ENCODE results near the gene NOL9. TPM values are rescaled to one million over a fixed set of nuclear protein-coding genes. Genes with fewer than 3 reads are reported as not detected.

Gene NOL9
- total RNA-seq, 1 donor from 2014 or later: 14.2 TPM

- TF ChIP-seq CTCF (IDR thresholded peaks at IDR 0.05; ENCODE audit: insufficient read depth, low read length, severe bottlenecking): no peak
- FAIRE-seq (no peak), DNase-seq (ENCODE audit: low read depth) (no peak)
- peaks cover 2% of the 10 kb centered on the region for H3K27me3 ChIP-seq (ENCODE audit: control insufficient read depth, insufficient read depth, low read length)
- H3K36me3 ChIP-seq (ENCODE audit: control insufficient read depth, insufficient read depth, low read length): no peaks in the 10 kb centered on the region
- no peak overlapping the region for H3K4me3 ChIP-seq (ENCODE audit: low read depth, low read length)
Observed at GRCh38 chr1:6506210-6507036, 47.9 kb downstream of the NOL9 start.

GRCh38 chr1:6505367-6506209 lies 48.7 kb downstream of the NOL9 start:
- peaks cover 5% of the 10 kb centered on the region for H3K27me3 ChIP-seq (ENCODE audit: control insufficient read depth, insufficient read depth, low read length)
- DNase-seq (ENCODE audit: low read depth) (no peak), FAIRE-seq (peak; percentile 70)
- no peak for TF ChIP-seq CTCF (IDR thresholded peaks at IDR 0.05; ENCODE audit: insufficient read depth, low read length, severe bottlenecking)
- no peak overlapping the region for H3K4me3 ChIP-seq (ENCODE audit: low read depth, low read length)
- no peaks in the 10 kb centered on the region for H3K36me3 ChIP-seq (ENCODE audit: control insufficient read depth, insufficient read depth, low read length)

GRCh38 chr1:6504887-6505286 lies 49.4 kb downstream of the NOL9 start:
- Histone ChIP-seq H3K36me3 (ENCODE audit: control insufficient read depth, insufficient read depth, low read length) (no peaks in the 10 kb centered on the region), H3K4me3 (ENCODE audit: low read depth, low read length) (no peak overlapping the region), H3K27me3 (ENCODE audit: control insufficient read depth, insufficient read depth, low read length) (peaks cover 5% of the 10 kb centered on the region)
- no peak for TF ChIP-seq CTCF (IDR thresholded peaks at IDR 0.05; ENCODE audit: insufficient read depth, low read length, severe bottlenecking)
- DNase-seq (ENCODE audit: low read depth) (no peak), FAIRE-seq (no peak)

- H3K36me3 ChIP-seq (ENCODE audit: control insufficient read depth, insufficient read depth, low read length): no peaks in the 10 kb centered on the region
- FAIRE-seq: no peak
- peaks cover 5% of the 10 kb centered on the region for H3K27me3 ChIP-seq (ENCODE audit: control insufficient read depth, insufficient read depth, low read length)
- DNase-seq (ENCODE audit: low read depth): no peak
- no peak overlapping the region for H3K4me3 ChIP-seq (ENCODE audit: low read depth, low read length)
- TF ChIP-seq CTCF (IDR thresholded peaks at IDR 0.05; ENCODE audit: insufficient read depth, low read length, severe bottlenecking): no peak
Observed at GRCh38 chr1:6503884-6504602, 50.3 kb downstream of the NOL9 start.

- DNase-seq (ENCODE audit: low read depth) (no peak), FAIRE-seq (no peak)
- Histone ChIP-seq H3K27me3 (ENCODE audit: control insufficient read depth, insufficient read depth, low read length) (peaks cover 5% of the 10 kb centered on the region), H3K36me3 (ENCODE audit: control insufficient read depth, insufficient read depth, low read length) (no peaks in the 10 kb centered on the region), H3K4me3 (ENCODE audit: low read depth, low read length) (no peak overlapping the region)
- no peak for TF ChIP-seq CTCF (IDR thresholded peaks at IDR 0.05; ENCODE audit: insufficient read depth, low read length, severe bottlenecking)
Observed at GRCh38 chr1:6502000-6502891, 52.1 kb downstream of the NOL9 start.

Measured in bronchial epithelial cell (primary cell).